Measurements from ENCODE around the gene RBBP8NL.

The RBBP8NL gene

GRCh38 chr20:62408640-62409039 is 18.7 kb downstream of the RBBP8NL start:
- DNase-seq (ENCODE audit: low read depth in 4 of 4, low spot score in 1 of 4): no peak

DNA sequence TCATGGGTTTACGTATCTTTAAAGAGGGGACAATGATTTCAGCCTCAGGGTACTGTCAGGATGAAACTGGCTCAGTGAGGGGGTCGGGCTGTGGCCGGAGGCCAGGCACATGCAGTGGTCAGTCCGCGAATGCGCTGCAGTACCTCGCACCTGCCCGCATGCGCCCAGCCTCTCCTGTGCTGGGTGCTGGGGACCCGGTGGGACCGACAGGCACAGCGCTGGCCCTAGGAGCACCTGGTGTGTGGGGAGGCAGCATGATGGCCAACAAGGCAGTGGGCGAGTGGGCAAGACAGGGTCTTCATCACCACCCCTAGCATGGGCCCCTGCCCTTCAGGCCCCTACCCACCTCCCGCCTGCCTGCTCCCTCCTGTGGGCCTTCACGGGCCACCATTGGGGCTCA is 19.3 kb downstream of the RBBP8NL start:
- DNase-seq (ENCODE audit: low read depth in 4 of 4, low spot score in 1 of 4): no peak

- DNase-seq (ENCODE audit: low read depth in 4 of 4, low spot score in 1 of 4): peak; percentile 76 to 89 (median 84)
Measured at GRCh38 chr20:62407221-62407992, 19.9 kb downstream of the RBBP8NL start, which contains the start of gene CABLES2. Gene CABLES2, minus strand, starts transcription at chr20:62407285. Its CDS starts 9 bp downstream, at chr20:62407276.

DNA sequence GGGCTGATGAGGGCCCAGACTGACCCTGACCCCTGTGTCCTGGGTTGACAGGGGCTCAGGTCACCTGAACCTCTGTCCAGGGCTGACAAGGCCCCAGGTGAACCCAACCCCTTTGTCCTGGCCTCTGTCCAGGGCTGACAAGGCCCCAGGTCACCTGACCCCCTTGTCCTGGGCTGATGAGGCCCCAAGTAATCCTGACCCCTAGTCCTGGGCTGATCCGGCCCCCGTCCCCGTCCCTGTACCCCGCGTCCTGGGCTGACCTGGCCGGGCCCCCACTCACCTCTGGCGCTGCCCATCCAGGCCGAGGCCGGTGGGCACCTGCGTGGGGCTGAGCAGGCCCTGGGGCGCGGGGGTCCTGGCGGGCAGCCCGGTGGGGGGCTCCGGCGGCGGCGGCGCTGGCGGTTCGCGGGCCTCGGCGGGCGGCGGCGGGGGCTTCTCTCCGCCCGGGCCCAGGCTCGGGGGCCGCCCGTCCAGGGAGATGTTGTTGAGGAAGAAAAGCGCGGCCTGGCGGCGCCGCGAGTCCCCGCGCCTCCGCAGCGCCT is 20.6 kb downstream of the RBBP8NL start:
- no peak for DNase-seq (ENCODE audit: low read depth in 4 of 4, low spot score in 1 of 4)

- DNase-seq (ENCODE audit: low read depth in 4 of 4, low spot score in 1 of 4): no peak
Measured at GRCh38 chr20:62405981-62406513, 21.3 kb downstream of the RBBP8NL start.

DNA sequence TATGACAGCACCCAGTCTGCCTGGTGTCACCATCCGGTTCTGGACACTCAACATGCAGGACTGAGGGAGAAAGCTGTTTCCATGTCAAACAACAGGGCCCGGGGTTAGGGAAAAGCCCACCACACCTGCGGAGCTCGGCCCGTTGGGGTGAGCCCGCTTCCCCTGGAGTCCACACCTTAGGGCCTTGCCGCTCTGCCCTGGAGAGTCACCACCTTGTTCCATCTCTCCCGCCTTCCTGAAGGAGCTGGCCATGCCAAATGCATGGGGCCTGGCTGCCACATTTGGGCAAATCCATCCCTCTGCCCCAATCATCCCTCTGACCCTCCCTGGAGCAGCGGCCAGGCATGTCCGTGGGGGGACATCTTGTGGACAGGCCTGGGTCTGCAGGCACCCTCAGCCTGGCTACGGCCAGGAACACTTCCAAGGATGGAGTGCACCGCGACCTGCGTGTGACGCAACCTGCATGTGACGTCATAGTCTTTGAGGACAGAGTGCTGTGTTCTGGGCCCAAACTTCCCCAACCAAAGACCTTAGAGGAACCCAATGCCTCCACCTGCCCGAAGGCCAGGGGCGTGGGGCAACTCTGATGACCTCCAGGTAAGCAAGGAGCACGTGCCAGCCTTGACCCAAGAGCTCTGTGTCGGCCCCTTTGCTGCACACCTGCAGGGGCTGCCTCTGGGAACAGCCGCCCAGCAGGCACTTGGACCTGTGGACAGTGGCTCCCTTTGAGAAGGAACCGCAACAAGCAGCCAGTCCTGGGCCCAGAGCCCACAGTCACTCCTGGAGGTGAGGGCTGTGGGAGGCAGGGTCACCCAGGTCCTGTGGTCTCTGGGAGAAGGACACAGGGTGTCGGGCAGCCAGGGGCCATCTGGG is 22.0 kb downstream of the RBBP8NL start:
- no peak for DNase-seq (ENCODE audit: low read depth in 4 of 4, low spot score in 1 of 4)

GRCh38 chr20:62404761-62405107 is 22.6 kb downstream of the RBBP8NL start:
- no peak for DNase-seq (ENCODE audit: low read depth in 4 of 4, low spot score in 1 of 4)

- DNase-seq (ENCODE audit: low read depth in 4 of 4, low spot score in 1 of 4): no peak
Measured at GRCh38 chr20:62404112-62404665, 23.1 kb downstream of the RBBP8NL start.

DNA sequence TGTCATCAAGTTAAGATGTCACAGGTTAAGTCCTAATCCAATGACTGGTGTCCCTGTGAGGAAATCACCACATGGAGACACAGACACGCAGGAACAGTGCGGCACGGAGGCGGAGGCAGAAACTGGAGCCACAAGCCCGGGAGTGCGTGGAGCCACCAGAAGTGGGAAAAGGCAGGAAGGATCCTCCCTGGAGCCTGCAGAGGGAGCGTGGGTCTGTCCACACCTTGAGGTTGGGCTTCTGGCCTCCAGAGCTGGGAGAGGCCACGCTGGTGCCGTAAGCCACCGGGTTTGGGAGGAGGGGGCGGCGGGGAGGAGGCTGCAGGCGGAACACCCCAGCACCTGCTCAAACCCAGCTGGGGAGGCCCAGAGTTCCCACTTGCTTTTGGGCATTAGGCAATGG is 24.0 kb downstream of the RBBP8NL start:
- no peak for DNase-seq (ENCODE audit: low read depth in 4 of 4, low spot score in 1 of 4)

GRCh38 chr20:62402456-62403150 is 24.7 kb downstream of the RBBP8NL start:
- DNase-seq (ENCODE audit: low read depth in 4 of 4, low spot score in 1 of 4): no peak

- no peak for DNase-seq (ENCODE audit: low read depth in 4 of 4, low spot score in 1 of 4)
Measured at GRCh38 chr20:62401331-62401779, 26.0 kb downstream of the RBBP8NL start.

DNA sequence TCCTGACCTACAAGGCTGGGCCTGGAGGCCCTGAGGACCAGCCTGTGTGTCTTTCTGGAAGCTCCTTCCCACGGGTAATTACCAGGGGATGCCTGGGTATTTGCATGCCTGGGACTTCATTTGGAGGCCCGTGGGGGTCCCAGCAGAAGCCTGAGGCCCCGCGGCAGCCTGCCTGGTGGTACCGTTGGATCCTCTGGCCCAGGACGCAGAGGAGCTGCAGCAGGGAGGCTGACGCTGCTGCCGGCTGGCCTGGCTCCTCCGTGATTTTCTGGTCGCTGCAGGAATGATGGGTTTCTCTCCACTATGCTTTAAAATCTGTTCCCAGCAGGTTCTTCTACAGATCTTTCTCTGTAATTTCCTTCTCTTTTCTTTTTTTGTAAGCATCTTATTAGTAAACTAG is 26.8 kb downstream of the RBBP8NL start:
- no peak for DNase-seq (ENCODE audit: low read depth in 4 of 4, low spot score in 1 of 4)

GRCh38 chr20:62400021-62400420 is 27.3 kb downstream of the RBBP8NL start:
- no peak for DNase-seq (ENCODE audit: low read depth in 4 of 4, low spot score in 1 of 4)

GRCh38 chr20:62398120-62398821 is 29.1 kb downstream of the RBBP8NL start:
- DNase-seq (ENCODE audit: low read depth in 4 of 4, low spot score in 1 of 4): no peak

DNA sequence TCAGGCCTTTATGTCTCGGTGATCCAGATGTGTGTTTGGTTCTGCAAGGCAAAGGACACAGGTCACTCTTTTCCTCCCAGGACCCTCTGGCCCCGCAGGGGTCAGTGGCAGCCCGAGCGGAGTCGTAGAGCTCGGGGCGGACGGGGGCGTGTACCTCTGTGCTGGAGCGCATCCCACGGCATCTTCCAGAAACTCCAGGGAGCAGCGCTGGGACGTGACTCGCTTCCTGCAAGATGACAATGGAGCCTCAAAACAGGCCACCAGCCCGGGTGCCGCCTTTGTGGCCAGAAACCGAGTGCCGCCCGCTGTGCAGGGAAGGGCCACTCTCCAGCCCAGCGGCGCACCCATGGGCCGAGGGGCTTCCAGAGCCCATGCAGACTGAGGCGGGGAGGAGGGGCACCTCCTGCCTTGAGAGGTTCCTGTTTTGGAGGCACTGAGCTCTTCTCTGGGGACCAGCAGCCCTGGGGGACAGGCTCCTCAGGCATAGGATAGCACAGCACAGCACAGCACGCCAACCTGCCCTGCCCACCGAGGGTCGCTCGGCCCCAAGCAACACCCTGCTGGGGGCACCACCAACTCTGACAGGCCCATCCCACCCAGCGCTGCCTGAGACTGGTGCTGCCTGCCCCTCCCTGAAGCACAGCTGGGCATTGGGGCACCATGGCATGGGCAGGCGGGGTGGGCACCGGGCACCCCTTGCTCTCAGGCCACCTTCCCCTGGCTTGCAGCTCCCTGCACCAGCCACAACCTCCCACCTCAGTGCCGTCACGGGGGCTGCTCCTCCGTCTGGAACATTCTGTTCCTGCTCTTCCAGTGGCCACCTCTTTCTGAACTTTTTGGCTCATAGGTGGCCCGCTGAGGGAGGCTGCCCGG is 30.7 kb downstream of the RBBP8NL start:
- no peak for DNase-seq (ENCODE audit: low read depth in 4 of 4, low spot score in 1 of 4)

GRCh38 chr20:62395311-62396242 is 31.8 kb downstream of the RBBP8NL start:
- DNase-seq (ENCODE audit: low read depth in 4 of 4, low spot score in 1 of 4): no peak

DNA sequence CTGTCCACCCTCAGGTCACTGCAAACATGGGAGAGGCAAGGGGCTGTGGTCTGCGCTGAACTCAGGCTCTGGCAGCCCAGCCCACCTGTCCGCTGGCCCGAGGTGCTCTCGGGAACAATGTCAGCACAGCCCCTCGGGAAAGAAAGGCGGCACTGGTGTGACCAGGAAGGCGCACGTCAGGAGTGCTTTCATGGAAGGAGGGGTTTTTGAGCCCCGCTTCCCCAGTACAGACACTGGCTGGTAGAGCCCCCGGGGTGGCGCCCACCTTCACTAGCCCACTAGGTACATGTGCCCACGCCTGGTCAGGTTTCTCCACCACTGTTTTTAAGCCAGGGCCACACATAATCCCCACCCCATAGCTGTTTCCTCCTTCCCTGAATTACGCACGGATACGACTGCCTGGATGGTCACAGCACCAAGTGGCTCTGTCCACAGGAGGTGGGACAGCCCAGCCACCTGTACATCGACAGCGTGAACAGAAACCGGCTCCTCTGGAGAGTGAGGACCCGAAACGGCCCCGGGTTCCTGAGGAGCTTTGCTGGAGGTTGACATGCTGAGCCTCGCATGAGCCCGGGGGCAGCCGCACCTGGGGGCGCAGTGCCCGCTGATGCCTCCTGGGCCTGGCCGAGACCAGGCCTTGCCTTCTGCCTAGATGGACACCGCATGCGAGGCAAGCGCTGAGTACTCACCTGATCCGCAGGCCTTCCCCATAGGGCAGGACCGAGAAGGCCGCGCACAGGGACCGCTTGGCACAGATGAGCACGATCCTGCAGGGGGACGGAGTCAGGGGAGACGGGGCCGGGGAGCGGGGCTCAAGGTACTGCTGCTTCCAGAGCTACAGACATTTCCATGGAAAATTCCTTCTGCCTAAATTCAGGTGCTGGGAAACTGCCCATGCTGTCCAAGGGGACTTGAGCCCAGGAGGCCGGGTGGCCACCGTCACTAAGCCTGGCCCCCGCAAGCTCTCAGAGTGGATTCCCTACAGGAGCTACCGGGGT is 32.8 kb downstream of the RBBP8NL start:
- no peak for DNase-seq (ENCODE audit: low read depth in 4 of 4, low spot score in 1 of 4)
